Cardiac muscle cell (in vitro differentiated cells and primary cell): ENCODE results near the gene EPHB6. TPM values are rescaled to one million over a fixed set of nuclear protein-coding genes. Genes with fewer than 3 reads are reported as not detected.
A peak's percentile ranks its signal among the peaks of the same experiment; 100 is the strongest.

Experiments
- DNase-seq, 2 donors: peaks; one replicate each; pipeline versions ENCODE4 v3.0.0 to v3.0.0-alpha.2; 2010 to 2017; ENCODE audit warnings: low read depth in 1 of 2, low spot score in 1 of 2
- H3K27ac ChIP-seq: fragments of 200-600 bp; sonication (generic); 2 replicates; pipeline ENCODE4 v1.5.1; 2016
- H3K27me3 ChIP-seq: fragments of 200-600 bp; sonication (generic); 2 replicates; pipeline ENCODE4 v1.6.0; 2016; ENCODE audit warnings: control low read depth
- H3K36me3 ChIP-seq: fragments of 200-600 bp; sonication (generic); 2 replicates; pipeline ENCODE4 v1.5.1; 2016; ENCODE audit warnings: control low read depth
- H3K4me1 ChIP-seq: fragments of 200-600 bp; sonication (generic); 2 replicates; pipeline ENCODE4 v1.8.1; 2017; ENCODE audit warnings: low read depth, mild to moderate bottlenecking, mixed run types
- H3K4me3 ChIP-seq: fragments of 200-600 bp; sonication (generic); 2 replicates; pipeline ENCODE4 v1.5.1; 2016; ENCODE audit warnings: mild to moderate bottlenecking
- H3K9me3 ChIP-seq: fragments of 200-600 bp; sonication (generic); 2 replicates; pipeline ENCODE4 v1.5.1; 2017; ENCODE audit warnings: low read depth, mild to moderate bottlenecking, control low read depth
- polyA plus RNA-seq: library from polyadenylated mRNA; unstranded; fragments of >200 nt; fragmentation: Nextera tagmentation; extraction: Ambion mirVana; gene quantifications from 2 replicates; pipeline ENCODE4 v1.2.1, GENCODE V29; 2016
- total RNA-seq: library from RNA; depleted of rRNA; stranded (reverse); fragments of >200 nt; gene quantifications from 2 replicates; pipeline ENCODE4 v1.2.3, GENCODE V29; 2016
- TF ChIP-seq, protein P1 (sequence below): IDR thresholded peaks from 2 replicates; pipeline ENCODE4 v1.5.1; 2012; ENCODE audit warnings: low read depth, mild to moderate bottlenecking, low read length

The EPHB6 gene
- total and polyA plus RNA-seq, 2 experiments from 2014 or later, result 15.7 to 27.7 TPM

DNA sequence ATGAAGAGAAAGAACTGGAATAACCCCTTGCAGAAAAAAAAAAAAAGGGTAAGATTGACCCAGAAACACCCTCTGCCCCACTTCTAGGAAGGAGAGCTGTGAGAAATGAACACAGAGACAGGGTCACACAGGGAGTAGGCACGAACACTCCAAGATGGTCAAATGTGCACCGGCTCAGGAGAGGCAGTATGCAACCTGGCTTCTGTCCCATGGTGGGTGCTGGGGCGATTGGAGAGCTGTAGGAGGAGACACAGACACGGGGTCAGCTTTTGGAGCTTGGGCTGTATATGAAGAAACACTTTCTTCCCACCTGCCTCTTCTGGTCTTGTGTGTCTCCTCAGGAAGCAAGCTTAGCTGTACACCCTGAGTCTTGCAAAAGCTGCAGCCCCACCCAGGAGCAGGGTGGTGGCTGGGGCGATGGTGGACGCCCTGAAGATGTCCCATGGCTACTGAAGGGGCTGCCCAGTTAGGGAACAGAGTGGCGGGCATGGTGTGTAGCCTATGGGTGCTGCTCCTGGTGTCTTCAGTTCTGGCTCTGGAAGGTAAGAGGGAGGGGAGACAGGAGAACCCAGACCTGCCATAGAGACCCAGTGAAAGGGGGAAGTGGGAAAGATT lies 8.0 kb downstream of the EPHB6 start:
- DNase-seq, result no peak
- Histone ChIP-seq H3K9me3 (no peaks in the 10 kb centered on the region), H3K27me3 (no peaks in the 10 kb centered on the region), H3K36me3 (no peaks in the 10 kb centered on the region), H3K27ac (no peak overlapping the region), H3K4me3 (no peak overlapping the region), H3K4me1 (peaks cover 19% of the 10 kb centered on the region)
- TF ChIP-seq, protein P1, sequence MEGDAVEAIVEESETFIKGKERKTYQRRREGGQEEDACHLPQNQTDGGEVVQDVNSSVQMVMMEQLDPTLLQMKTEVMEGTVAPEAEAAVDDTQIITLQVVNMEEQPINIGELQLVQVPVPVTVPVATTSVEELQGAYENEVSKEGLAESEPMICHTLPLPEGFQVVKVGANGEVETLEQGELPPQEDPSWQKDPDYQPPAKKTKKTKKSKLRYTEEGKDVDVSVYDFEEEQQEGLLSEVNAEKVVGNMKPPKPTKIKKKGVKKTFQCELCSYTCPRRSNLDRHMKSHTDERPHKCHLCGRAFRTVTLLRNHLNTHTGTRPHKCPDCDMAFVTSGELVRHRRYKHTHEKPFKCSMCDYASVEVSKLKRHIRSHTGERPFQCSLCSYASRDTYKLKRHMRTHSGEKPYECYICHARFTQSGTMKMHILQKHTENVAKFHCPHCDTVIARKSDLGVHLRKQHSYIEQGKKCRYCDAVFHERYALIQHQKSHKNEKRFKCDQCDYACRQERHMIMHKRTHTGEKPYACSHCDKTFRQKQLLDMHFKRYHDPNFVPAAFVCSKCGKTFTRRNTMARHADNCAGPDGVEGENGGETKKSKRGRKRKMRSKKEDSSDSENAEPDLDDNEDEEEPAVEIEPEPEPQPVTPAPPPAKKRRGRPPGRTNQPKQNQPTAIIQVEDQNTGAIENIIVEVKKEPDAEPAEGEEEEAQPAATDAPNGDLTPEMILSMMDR, result no peak

DNA sequence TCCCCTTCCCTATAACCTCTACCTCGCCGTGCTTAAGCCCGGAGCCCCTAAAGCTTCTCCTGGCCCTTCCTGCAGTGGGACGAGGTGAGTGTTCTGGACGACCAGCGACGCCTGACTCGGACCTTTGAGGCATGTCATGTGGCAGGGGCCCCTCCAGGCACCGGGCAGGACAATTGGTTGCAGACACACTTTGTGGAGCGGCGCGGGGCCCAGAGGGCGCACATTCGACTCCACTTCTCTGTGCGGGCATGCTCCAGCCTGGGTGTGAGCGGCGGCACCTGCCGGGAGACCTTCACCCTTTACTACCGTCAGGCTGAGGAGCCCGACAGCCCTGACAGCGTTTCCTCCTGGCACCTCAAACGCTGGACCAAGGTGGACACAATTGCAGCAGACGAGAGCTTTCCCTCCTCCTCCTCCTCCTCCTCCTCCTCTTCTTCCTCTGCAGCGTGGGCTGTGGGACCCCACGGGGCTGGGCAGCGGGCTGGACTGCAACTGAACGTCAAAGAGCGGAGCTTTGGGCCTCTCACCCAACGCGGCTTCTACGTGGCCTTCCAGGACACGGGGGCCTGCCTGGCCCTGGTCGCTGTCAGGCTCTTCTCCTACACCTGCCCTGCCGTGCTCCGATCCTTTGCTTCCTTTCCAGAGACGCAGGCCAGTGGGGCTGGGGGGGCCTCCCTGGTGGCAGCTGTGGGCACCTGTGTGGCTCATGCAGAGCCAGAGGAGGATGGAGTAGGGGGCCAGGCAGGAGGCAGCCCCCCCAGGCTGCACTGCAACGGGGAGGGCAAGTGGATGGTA lies 9.2 kb downstream of the EPHB6 start:
- Histone ChIP-seq H3K9me3 (no peaks in the 10 kb centered on the region), H3K4me1 (peaks cover 19% of the 10 kb centered on the region), H3K4me3 (no peak overlapping the region), H3K27ac (no peak overlapping the region), H3K36me3 (no peaks in the 10 kb centered on the region), H3K27me3 (no peaks in the 10 kb centered on the region)
- TF ChIP-seq, protein P1, result no peak
- DNase-seq, result no peak

DNA sequence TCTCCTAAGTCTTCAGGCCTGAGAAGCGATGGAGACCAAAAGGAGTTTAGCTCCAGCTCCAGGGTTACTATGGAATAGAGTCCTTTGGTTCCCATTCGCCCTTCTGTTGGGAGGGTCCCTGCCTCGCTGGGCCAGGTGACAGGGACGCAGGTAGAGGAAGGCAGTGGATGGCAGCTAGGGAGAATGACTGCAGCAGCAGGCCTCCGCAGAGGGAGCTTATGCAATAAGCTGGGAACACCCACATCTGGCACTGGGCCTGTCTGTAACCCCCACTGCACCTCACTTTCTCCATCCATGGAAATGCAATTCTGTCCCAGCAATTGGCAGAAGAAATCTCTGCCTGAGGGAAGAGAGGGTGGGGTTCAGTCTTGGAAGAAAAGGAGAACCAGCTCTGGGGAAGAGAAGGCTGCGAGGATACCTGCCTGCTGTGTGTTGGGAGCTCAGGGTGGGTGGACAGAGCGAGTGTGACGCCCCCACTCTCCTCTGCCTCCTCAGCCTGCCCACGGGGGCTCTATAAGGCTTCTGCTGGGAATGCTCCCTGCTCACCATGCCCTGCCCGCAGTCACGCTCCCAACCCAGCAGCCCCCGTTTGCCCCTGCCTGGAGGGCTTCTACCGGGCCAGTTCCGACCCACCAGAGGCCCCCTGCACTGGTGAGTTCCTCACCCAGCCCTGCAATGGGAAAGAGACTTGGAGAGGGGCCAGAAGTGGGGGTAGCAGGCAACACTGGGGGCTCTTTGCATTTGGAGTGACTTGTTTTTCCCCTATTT lies 10.3 kb downstream of the EPHB6 start:
- TF ChIP-seq, protein P1, result no peak
- Histone ChIP-seq H3K36me3 (no peaks in the 10 kb centered on the region), H3K27ac (no peak overlapping the region), H3K4me3 (no peak overlapping the region), H3K27me3 (no peaks in the 10 kb centered on the region), H3K4me1 (peaks cover 9% of the 10 kb centered on the region), H3K9me3 (no peaks in the 10 kb centered on the region)
- DNase-seq, result no peak

DNA sequence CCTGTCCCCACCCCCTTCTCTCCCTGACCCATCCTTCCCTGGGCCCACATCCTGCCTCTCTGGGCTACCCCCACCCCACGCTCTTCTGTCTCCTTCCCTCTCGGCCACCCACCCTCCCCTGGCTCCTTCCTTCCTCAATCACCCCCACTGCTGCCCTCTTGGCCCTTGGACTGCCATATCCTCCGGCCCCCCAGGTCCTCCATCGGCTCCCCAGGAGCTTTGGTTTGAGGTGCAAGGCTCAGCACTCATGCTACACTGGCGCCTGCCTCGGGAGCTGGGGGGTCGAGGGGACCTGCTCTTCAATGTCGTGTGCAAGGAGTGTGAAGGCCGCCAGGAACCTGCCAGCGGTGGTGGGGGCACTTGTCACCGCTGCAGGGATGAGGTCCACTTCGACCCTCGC lies 10.9 kb downstream of the EPHB6 start:
- Histone ChIP-seq H3K27me3 (no peaks in the 10 kb centered on the region), H3K27ac (no peak overlapping the region), H3K9me3 (no peaks in the 10 kb centered on the region), H3K36me3 (no peaks in the 10 kb centered on the region), H3K4me3 (no peak overlapping the region), H3K4me1 (peaks cover 3% of the 10 kb centered on the region)
- DNase-seq, result no peak
- TF ChIP-seq, protein P1, result no peak

- peak; percentile 33 to 57 for DNase-seq
- TF ChIP-seq, protein P1, result peak; percentile 72
- no peaks in the 10 kb centered on the region for H3K9me3 ChIP-seq
- no peaks in the 10 kb centered on the region for H3K4me1 ChIP-seq
- H3K27ac ChIP-seq, result no peak overlapping the region
- H3K4me3 ChIP-seq, result no peak overlapping the region
- no peaks in the 10 kb centered on the region for H3K27me3 ChIP-seq
- H3K36me3 ChIP-seq, result no peaks in the 10 kb centered on the region
These were observed 11.7 kb downstream of the EPHB6 start for GRCh38 chr7:142866361-142867096.
